NCI-H1694 treated with DMSO at 0.1 percent for 48 hours (cell line): ENCODE results near the gene MADD.
"Not testable (repeated sequence)": the region's sequence is repeated elsewhere in the genome, so short reads cannot be mapped to it uniquely, and the experiment has no call there.

Source experiments
- DNase-seq: peaks from one replicate; lab custom pipeline; 2025; lab: John Stamatoyannopoulos, UW

Gene MADD

DNA sequence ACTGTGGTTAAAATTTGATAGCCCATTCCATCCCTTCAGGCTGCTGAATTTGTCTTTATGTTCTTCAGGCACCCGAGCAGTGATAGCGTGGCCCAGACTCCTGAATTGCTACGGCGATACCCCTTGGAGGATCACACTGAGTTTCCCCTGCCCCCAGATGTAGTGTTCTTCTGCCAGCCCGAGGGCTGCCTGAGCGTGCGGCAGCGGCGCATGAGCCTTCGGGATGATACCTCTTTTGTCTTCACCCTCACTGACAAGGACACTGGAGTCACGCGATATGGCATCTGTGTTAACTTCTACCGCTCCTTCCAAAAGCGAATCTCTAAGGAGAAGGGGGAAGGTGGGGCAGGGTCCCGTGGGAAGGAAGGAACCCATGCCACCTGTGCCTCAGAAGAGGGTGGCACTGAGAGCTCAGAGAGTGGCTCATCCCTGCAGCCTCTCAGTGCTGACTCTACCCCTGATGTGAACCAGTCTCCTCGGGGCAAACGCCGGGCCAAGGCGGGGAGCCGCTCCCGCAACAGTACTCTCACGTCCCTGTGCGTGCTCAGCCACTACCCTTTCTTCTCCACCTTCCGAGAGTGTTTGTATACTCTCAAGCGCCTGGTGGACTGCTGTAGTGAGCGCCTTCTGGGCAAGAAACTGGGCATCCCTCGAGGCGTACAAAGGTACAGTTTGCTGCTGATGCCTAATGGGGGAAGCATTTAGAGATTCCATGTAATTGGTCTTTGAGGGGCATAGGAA lies 4.7 kb downstream of the MADD start:
- DNase-seq: no peak

DNA sequence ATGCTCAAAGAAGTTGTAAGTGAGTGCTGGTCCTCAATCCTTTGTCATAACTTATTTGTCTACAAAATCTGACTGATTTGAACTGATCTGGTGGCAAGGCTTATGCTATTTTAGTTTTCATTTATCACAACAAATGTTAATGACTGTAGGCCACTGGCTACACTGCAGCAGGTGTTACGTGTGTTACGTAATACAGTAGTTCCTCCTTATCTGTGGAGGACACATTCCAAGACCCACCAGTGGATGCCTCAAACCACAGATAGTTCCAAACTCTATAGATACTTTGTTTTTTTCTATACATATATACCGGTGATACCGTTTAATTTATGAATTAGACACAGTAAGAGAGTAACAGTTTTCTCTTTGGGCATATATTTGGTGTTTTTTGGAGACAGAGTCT lies 7.0 kb downstream of the MADD start:
- no peak for DNase-seq

DNA sequence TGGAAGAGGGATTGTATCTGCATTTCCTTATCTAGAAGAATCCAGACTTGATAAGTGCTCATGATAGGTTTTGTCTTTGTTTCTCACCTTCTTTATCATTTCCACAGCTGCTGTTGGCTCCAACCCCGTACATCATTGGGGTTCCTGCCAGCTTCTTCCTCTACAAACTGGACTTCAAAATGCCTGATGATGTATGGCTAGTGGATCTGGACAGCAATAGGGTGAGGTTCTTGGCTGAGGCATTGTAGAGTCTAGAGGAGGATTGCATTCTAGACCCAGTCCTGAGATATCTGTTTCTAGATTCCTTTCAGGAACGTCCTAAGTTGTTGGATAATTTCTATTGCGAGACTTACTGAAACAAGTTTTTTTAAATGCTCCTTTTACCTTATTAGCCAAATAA lies 8.1 kb downstream of the MADD start:
- DNase-seq: no peak

DNA sequence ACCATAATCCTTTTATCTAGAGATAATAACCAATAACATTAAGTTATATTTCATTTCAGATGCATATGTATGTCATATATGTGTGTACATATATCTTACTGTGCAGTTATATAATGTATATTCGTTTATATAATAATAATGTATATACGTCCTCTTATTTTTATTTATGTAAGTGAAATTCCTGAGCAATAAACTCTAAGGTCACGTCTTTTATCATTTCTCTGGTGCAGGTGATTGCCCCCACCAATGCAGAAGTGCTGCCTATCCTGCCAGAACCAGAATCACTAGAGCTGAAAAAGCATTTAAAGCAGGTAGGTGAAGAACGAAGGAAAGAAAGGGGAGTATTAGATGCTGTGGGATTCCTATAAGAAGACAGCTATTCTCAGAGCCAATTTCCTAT lies 8.8 kb downstream of the MADD start:
- DNase-seq: no peak

DNA sequence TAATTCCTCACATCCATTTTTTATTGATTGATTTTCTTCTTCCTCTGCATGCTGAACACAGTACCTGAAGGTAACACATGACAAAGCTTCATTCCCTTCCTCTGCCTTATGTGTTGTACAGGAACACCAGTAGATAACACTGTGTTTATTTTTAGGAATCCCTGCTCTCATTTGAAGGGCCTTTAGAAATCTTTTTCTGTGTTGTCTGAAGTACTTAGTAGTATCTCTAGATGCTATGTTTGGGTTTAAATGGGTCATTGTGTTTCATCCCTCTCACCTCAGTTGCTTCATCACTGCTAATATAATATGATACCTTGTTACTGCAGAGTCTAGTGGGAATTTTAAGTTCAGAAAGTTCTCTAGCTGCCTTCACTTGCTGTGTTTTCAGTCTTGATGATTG lies 10.2 kb downstream of the MADD start:
- DNase-seq: no peak

DNA sequence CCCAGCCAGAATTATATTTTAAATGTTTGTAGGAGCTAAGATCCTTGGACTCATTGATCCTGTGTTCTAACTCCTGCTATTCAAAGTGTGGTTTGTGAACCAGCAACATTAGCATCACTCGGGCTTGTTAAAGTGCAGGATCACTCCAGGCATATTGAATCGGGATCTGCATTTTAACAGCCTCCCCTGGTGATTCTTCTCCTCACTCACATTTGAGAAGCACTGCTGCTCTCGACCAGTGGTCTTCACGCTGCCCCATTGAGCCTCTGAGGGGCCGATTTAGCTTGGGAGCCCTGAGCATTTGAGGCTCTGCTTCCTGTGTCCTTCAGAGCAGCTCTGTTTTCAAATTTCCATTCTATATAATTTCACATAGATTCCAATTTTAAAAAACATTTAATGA lies 10.9 kb downstream of the MADD start:
- no peak for DNase-seq

DNA sequence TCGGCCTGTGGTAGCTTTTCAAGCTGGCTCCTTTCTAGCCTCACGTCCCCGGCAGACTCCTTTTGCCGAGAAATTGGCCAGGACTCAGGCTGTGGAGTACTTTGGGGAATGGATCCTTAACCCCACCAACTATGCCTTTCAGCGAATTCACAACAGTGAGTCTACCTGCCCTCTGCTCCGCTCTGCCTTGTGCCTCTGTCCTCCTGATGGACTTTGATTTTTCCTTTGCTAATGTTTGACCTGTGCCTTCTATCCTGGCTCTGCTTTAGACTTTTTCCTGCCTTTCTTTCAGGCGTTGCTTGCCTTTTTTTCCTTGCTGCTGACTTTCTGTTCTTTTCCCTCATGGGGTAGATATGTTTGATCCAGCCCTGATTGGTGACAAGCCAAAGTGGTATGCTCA lies 12.5 kb downstream of the MADD start:
- no peak for DNase-seq

DNA sequence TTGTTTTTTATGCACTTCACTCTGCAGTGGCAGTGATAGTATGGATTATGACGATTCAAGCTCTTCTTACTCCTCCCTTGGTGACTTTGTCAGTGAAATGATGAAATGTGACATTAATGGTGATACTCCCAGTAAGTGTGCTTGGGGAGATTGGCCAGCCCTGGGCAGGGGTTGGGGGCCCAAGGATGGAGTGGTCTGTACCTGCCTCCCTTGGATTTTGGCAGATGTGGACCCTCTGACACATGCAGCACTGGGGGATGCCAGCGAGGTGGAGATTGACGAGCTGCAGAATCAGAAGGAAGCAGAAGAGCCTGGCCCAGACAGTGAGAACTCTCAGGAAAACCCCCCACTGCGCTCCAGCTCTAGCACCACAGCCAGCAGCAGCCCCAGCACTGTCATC lies 14.2 kb downstream of the MADD start:
- no peak for DNase-seq

DNA sequence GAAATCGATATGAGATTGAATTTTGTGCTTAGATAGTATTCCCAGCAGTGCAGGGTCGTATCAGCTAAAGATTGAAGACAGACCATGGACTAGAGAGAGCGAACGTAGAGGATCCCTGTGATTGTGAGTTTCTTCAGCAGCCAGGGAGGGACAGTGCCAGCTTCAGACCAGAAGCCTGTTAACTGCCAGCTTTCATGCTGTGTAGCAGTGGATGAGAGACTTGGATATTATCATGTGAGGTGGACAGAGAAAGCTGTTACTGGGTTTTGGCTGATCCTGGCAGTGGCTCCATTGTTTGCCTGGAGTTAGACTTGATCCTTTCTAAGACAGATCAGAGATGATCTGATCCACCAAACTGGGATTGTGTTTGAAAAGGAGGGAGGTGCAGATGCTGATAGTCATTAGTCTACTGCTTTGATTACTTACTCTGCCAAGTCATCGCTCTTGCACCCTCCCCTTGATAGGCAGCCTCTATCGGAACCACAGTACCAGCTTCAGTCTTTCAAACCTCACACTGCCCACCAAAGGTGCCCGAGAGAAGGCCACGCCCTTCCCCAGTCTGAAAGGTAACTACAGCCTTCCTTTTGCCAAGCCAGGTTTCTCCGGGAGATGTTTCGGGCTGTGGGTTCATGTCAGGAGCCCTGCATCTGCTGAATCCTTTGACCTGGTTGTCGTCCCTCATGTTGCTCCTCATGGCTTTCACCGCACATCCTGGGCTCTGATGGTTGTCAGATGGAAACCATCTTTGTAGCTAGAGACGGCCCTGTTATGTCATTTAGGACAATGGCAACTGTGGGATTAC lies 16.2 kb downstream of the MADD start:
- no peak for DNase-seq

DNA sequence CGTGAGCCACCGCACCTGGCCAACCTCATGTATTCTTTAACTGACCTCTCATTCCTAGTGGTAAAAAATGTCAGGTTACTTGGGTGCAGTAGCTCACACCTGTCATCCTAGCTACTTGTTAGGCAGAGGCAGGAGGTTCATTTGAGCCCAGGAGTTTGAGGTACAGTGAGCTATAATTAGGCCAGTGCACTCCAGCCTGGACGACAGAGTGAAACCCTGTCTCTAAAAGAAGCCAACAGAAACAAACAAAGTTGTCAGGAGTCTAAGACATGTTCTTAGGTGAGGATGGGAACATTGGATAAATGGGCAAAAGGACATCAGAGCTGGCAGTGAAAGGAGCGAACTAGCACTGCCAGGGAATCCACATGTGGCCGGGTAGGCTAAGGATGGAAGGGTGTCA lies 18.1 kb downstream of the MADD start:
- no peak for DNase-seq

DNA sequence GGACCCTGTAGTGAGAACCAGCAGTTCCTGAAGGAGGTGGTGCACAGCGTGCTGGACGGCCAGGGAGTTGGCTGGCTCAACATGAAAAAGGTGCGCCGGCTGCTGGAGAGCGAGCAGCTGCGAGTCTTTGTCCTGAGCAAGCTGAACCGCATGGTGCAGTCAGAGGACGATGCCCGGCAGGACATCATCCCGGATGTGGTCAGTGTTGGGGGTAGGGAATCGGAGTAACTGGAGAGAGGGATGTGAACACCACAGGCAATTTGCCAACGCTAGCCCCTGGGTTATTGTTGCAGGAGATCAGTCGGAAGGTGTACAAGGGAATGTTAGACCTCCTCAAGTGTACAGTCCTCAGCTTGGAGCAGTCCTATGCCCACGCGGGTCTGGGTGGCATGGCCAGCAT lies 19.9 kb downstream of the MADD start:
- no peak for DNase-seq

DNA sequence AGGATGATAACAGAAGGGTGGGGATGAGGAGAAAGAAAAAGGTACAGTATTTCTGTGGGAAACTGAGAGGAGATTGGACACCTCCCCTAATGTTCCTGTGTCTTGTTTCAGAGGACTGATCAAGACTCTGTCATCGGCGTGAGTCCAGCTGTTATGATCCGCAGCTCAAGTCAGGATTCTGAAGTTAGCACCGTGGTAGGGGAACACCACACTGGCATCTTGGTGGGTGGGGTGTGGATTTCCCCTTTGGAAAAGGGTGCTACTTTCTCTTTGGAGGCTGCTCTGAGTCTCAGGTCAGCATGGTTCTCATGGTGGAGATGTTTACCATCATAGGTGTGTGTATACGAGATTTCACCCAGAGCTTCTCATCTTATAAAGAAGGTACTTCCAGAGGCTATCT lies 25.5 kb downstream of the MADD start:
- DNase-seq: no peak

DNA sequence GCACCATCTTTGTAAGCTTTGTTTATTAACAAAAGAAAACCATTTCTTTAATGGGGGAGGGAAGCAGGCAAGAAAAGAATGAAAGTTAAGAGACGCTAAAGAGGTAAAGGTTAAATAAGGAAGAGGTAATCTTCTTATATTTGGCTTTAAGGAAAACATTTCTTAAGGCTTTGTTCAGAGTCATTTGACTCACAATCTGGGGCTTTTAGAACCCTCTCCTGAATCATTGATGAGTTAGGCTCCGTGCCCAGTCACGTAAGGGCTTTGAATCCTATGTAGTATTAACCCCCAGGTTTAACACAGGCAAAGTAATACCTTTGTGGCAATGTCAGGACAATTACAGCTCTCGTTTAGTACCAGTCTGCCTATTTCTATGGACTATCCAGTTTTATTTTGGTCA lies 26.1 kb downstream of the MADD start:
- no peak for DNase-seq

DNA sequence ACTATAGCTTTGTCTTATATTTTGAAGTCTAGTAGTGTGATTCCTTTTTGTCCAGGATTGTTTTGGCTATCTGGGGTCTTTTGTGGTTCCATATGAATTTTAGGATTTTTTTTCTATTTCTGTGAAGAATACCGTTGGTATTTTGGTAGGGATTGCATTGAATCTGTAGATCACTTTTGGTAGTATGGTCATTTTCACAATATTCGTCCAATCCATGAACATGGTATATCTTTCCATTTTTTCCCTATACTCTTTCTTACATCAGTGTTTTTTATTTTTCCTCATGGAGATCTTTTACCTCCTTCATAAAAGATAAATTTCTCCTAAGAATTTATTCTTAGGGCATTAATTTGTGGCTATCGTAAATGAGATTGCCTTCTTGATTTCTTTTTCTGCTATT lies 29.1 kb downstream of the MADD start:
- DNase-seq: no peak

DNA sequence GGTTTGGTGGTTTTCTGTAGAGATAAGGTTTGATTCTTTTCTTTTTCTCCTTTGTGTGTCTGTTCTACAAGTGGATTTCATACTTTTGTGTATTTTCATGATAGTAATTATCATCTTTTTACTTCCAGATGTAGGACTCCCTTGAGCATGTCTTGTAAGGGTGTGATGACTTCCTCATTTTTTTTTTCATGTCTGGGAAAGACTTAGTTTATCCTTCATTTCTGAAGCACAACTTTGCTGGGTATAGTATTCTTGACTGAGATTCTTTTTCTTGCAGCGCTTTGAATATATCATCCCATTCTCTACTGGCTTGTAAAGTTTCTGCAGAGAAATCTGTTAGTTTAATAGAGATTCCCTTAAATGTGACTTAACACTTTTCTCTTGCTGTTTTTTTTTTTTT lies 32.9 kb downstream of the MADD start:
- DNase-seq: no peak

DNA sequence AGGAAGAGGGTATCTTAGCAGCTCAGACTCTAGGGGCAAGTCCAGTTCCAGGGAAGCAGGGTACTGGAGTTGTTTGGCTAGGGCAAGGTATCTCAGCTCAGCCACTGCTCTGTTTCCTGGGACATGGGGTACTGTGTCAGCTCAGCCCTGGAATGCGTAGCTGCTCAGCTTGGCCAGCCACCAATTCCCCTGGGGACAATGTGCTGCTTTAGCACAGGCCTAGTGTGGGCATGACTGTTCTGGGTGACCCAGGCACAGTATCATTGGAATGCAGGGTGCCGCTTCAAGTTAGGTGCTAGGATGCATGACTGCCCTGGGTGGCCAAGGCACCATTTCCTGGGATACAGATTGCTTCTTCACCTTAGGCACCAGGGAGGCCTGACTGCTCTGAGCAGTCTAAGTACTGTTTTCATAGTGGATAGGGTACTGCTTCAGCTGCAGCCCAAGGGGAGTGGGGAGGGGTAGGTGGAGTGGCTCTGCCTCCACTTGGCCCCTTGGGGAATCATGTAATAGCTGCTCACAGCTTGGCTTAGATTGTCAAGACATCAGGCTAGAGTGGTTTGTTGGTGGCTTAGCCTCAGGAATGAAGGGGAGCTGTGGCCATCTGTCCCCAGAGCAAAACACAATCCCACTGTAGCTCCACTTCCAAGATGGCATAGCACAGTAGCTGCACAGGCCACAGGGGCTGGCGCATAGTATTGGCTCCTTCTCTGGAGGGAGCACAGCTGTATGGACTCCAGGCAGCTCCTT lies 36.0 kb downstream of the MADD start:
- no peak for DNase-seq

DNA sequence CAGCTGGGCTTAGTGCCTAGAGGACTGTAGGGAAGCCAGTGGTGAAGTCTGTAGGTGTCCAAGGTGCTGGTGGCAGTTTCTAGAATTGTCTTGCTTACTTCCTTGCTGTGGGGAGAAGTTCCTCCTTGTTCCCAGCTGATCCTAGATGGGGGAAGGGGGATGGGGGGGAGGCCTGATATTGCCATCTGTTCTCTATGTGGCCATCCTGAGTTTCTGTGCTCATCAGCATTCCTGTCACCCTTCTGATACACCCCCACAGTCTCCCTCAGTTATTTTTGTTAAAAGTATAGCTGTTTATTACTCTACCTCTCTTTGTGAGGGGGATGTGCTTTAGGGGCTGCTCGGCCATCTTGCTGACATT lies 36.5 kb downstream of the MADD start:
- DNase-seq: no peak

DNA sequence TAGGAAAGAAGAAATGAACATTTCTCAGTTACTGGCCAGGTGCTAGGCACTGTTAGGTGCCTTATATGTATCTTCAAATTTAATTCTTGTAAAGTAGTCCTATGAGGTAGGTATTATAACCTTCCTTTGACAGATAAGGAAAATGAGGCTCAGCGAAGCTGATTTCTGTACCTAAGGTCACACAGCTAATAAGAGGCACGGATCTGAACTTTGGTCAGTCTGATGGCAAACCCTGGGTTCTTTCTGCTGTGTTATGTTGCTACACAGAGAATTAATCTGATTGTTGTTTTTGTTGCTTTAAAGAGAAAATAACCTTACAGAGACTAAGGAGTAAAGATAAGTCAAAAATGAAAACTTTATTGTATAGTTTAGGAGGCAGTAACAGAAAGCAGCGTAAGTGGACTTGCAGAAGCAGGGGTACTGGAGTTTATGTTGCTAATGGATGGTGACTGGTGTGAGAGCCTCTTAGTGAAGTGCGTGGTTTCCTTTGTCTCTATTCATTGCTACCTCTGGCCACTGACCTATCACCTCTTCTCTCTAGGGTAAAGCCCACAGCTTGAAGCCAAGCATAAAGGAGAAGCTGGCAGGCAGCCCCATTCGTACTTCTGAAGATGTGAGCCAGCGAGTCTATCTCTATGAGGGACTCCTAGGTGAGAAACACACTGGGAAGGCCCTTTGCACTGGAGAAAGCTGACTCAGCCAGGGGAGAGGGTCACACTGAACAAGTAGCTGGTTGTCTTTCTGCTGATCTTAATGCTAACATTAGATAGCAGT lies 38.3 kb downstream of the MADD start:
- DNase-seq: no peak

DNA sequence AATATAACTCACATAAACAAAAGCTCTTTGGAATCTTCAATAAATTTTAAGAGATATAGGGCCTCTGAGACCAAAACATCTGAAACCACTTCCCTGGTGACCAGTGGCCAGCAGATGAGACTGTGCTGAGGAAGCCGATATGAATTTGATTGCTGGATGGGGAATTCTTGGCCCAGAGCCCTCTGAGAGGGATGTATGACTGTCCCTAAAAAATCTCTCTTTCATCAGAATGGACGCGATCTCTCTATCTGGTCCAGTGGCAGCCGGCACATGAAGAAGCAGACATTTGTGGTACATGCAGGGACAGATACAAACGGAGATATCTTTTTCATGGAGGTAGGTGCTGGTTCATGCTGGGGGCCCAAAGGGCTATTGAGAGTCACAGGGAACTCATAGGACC lies 45.1 kb downstream of the MADD start:
- DNase-seq: no peak

DNA sequence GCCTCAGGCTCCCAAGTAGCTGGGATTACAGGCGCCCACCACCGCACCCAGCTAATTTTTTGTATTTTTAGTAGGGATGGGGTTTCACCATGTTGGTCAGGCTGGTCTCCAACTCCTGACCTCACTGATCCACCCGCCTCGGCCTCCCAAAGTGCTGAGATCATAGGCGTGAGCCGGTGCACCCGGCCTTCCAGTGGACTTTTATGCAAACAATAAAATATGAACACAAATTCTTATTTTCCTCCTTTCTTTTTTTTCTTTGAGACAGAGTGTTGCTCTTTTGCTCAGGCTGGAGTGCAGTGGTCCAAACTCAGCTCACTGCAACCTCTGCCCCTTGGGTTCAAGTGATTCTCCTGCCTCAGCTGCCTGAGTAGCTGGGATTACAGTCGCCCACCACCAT lies 46.6 kb downstream of the MADD start:
- not testable (repeated sequence) for DNase-seq

DNA sequence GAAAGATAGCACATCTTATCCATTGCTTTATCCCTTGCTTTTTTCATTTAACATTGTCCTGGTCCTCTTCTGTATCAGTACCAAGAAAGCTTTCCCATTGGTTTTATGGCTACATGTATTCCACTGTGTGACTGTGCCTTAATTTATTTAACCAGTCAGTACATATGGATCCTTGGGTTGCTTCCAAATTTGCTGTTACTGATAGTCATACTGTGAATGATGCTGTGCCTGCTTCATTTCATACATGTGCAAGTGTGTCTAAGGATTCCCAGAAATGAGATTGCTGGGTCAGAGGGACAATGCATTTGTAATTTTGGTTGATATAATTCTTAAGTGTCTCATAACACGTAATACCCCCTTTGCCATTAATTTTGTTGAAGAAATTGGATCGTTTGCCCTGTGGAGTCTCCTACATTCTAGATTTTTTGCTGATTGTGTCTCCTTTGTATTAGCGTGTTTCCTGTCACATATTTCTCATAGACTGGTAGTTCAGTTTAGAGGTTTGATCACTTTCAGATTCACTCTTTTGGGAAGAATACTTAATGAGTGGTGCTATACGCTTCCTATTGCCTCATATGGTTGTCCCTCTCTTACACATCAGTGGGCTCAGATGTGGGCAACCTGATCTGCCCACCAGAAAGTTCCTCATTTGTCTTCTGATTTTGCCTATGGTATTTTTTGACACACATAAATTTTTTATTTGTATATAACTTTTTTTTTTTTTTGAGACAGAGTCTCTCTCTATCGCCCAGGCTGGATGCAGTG lies 47.3 kb downstream of the MADD start:
- DNase-seq: no peak

DNA sequence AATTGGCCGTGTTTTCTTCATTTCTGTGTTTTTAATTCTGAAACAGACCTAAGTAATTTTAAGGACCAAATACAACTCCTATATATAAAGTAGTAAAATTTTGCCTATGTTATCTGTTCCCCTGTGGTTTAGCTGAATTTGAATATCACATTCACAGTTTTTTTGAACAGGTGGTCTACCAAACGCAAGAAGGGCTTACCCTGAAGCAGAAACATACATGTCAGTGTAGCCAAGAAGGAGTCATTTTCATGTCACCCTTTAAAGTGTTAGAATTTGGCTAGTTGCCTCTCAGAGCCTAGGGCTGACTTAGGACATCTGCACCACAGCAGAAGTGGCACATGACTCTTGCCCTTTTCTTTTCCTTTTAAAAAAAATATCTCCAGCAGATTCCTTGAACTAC lies 48.2 kb downstream of the MADD start:
- no peak for DNase-seq
